Brain microvascular endothelial cell (primary cell): ENCODE measurements around the gene DAB2IP.
A peak's percentile ranks its signal among the peaks of the same experiment; 100 is the strongest.

Experiments
- DNase-seq: peaks from one replicate; pipeline ENCODE4 v3.0.0-alpha.2; 2020
- H3K27ac ChIP-seq: fragments of 250-450 bp; sonication (Bioruptor Pico); 2 replicates; pipeline ENCODE4 v1.5.1; 2020; ENCODE audit warnings: mild to moderate bottlenecking, moderate library complexity
- H3K27me3 ChIP-seq: fragments of 250-450 bp; sonication (Bioruptor Pico); replicated peaks from 2 replicates; pipeline ENCODE4 v1.5.1; 2020; ENCODE audit warnings: mild to moderate bottlenecking
- H3K36me3 ChIP-seq: fragments of 250-450 bp; sonication (Bioruptor Pico); replicated peaks from 2 replicates; pipeline ENCODE4 v1.5.1; 2020; ENCODE audit warnings: mild to moderate bottlenecking
- H3K4me3 ChIP-seq: 2 replicates; pipeline ENCODE4 v1.5.1; 2011; ENCODE audit warnings: low read depth, mild to moderate bottlenecking, control low read depth, low read length, moderate library complexity
- CTCF ChIP-seq: IDR thresholded peaks from 2 replicates; pipeline ENCODE4 v1.5.1; 2011; ENCODE audit warnings: low read depth, mild to moderate bottlenecking, moderate library complexity, low read length, control low read depth, inconsistent platforms; ENCODE audit errors: missing control alignments
- in situ Hi-C: cut with HindIII; loops from 2 replicates; pipeline ENCODE4 v1.10.0; 2017; ENCODE audit warnings: low sequenced_read_pairs, low pct_ligation_motif_present

DAB2IP gene

GRCh38 chr9:121693388-121693670, 41.9 kb downstream of the DAB2IP start:
- DNase-seq, result no peak
- Histone ChIP-seq H3K36me3 (no peaks in the 10 kb centered on the region), H3K27me3 (no peaks in the 10 kb centered on the region), H3K27ac (no peak overlapping the region), H3K4me3 (no peak overlapping the region)
- in situ Hi-C loops, result no loop called here
- no peak for TF ChIP-seq CTCF

- no peak for TF ChIP-seq CTCF
- in situ Hi-C loops, result no loop called here
- Histone ChIP-seq H3K36me3 (no peaks in the 10 kb centered on the region), H3K4me3 (no peak overlapping the region), H3K27ac (no peak overlapping the region), H3K27me3 (no peaks in the 10 kb centered on the region)
- DNase-seq, result no peak
Measured at GRCh38 chr9:121694001-121694400, 42.6 kb downstream of the DAB2IP start.

- Histone ChIP-seq H3K36me3 (no peaks in the 10 kb centered on the region), H3K4me3 (no peak overlapping the region), H3K27me3 (no peaks in the 10 kb centered on the region), H3K27ac (no peak overlapping the region)
- DNase-seq, result no peak
- no peak for TF ChIP-seq CTCF
- in situ Hi-C loops, result no loop called here
Measured at GRCh38 chr9:121694600-121694999, 43.2 kb downstream of the DAB2IP start.

- Histone ChIP-seq H3K36me3 (no peaks in the 10 kb centered on the region), H3K27ac (no peak overlapping the region), H3K27me3 (no peaks in the 10 kb centered on the region), H3K4me3 (no peak overlapping the region)
- DNase-seq, result no peak
- in situ Hi-C loops, result no loop called here
- no peak for TF ChIP-seq CTCF
Measured at GRCh38 chr9:121696930-121697329, 45.5 kb downstream of the DAB2IP start.

GRCh38 chr9:121698627-121699570, 47.5 kb downstream of the DAB2IP start:
- in situ Hi-C loops, result no loop called here
- no peak for DNase-seq
- H3K4me3 ChIP-seq, result peak overlapping the region; percentile 61
- H3K27ac ChIP-seq, result no peak overlapping the region
- no peaks in the 10 kb centered on the region for H3K36me3 ChIP-seq
- H3K27me3 ChIP-seq, result no peaks in the 10 kb centered on the region
- no peak for TF ChIP-seq CTCF
